HK-2 (cell line): Measurements from ENCODE around the gene NPHP4.
"Not testable (repeated sequence)": the region's sequence is repeated elsewhere in the genome, so short reads cannot be mapped to it uniquely, and the experiment has no call there.

ENCODE experiments used
- DNase-seq: peaks from one replicate; pipeline ENCODE4 v3.0.0-alpha.2; 2018; ENCODE audit not compliant: unreplicated experiment

NPHP4 gene

GRCh38 chr1:5855196-5855897 is 136.9 kb downstream of the NPHP4 start:
- DNase-seq = no peak

GRCh38 chr1:5854754-5855153 is 137.5 kb downstream of the NPHP4 start:
- DNase-seq = no peak

GRCh38 chr1:5853858-5854257 is 138.4 kb downstream of the NPHP4 start:
- not testable (repeated sequence) for DNase-seq

GRCh38 chr1:5850503-5850902 is 141.7 kb downstream of the NPHP4 start:
- DNase-seq = no peak

- no peak for DNase-seq
Measured at GRCh38 chr1:5849550-5849949, 142.7 kb downstream of the NPHP4 start.

- DNase-seq = peak; percentile 22
Measured at GRCh38 chr1:5847013-5847659, 145.1 kb downstream of the NPHP4 start.

GRCh38 chr1:5845376-5845775 is 146.8 kb downstream of the NPHP4 start:
- no peak for DNase-seq

GRCh38 chr1:5844442-5844841 is 147.8 kb downstream of the NPHP4 start:
- DNase-seq = no peak

GRCh38 chr1:5843521-5844096 is 148.6 kb downstream of the NPHP4 start:
- no peak for DNase-seq

- no peak for DNase-seq
Measured at GRCh38 chr1:5842679-5843078, 149.5 kb downstream of the NPHP4 start.

- DNase-seq = no peak
Measured at GRCh38 chr1:5840551-5841001, 151.6 kb downstream of the NPHP4 start.

- DNase-seq = no peak
Measured at GRCh38 chr1:5839881-5840550, 152.2 kb downstream of the NPHP4 start.

GRCh38 chr1:5839161-5839880 is 152.9 kb downstream of the NPHP4 start:
- DNase-seq = no peak

GRCh38 chr1:5837976-5838653 is 154.1 kb downstream of the NPHP4 start:
- DNase-seq = no peak

GRCh38 chr1:5836776-5837440 is 155.3 kb downstream of the NPHP4 start:
- no peak for DNase-seq

GRCh38 chr1:5835179-5835562 is 157.1 kb downstream of the NPHP4 start:
- no peak for DNase-seq

- DNase-seq = no peak
Measured at GRCh38 chr1:5834477-5835178, 157.6 kb downstream of the NPHP4 start.

GRCh38 chr1:5833911-5834310 is 158.3 kb downstream of the NPHP4 start:
- DNase-seq = no peak

GRCh38 chr1:5832916-5833895 is 159.0 kb downstream of the NPHP4 start:
- DNase-seq = no peak
